Activated CD8-positive, alpha-beta T cell treated with anti-CD3 and anti-CD28 coated beads, Interleukin-2, amount 10 ng/mL, durations not matched to agents 7 days and 5 days (primary cell): Measurements from ENCODE around the gene SPINDOC. TPM values are rescaled to one million over a fixed set of nuclear protein-coding genes. Genes with fewer than 3 reads are reported as not detected.

Experiments
- ATAC-seq: fragments of 150-1000 bp; cut with Tn5 transposase; one replicate; pipeline ENCODE4 v1.10.0; 2021; ENCODE audit warnings: moderate library complexity
- CTCF ChIA-PET: fragments of 350-600 bp; sonication (Branson Sonifier 250); formaldehyde crosslinking; loops from one replicate; lab custom pipeline; 2021; ENCODE audit warnings: antibody characterized with exemption; lab: Charles Lee
- POLR2A ChIA-PET: fragments of 350-600 bp; sonication (Branson Sonifier 250); formaldehyde crosslinking; loops from one replicate; lab custom pipeline; 2021; ENCODE audit warnings: antibody characterized with exemption; lab: Charles Lee
- DNase-seq: peaks from one replicate; pipeline ENCODE4 v3.0.0-alpha.2; 2020
- H3K27ac Mint-ChIP-seq: one replicate; pipeline ENCODE4 v1.8.0; 2021; ENCODE audit warnings: mild to moderate bottlenecking, mixed read lengths
- H3K27me3 Mint-ChIP-seq: one replicate; pipeline ENCODE4 v1.8.0; 2021; ENCODE audit warnings: low read depth, mixed read lengths
- H3K36me3 Mint-ChIP-seq: one replicate; pipeline ENCODE4 v1.8.0; 2021; ENCODE audit warnings: low read depth, mixed read lengths
- H3K4me1 Mint-ChIP-seq: one replicate; pipeline ENCODE4 v1.8.0; 2021; ENCODE audit warnings: low read depth, mixed read lengths
- H3K4me3 Mint-ChIP-seq: one replicate; pipeline ENCODE4 v1.8.0; 2021; ENCODE audit warnings: mild to moderate bottlenecking, mixed read lengths
- H3K9me3 Mint-ChIP-seq: one replicate; pipeline ENCODE4 v1.8.0; 2022; ENCODE audit warnings: mixed read lengths; ENCODE audit not compliant: insufficient read depth
- total RNA-seq, 2 experiments: library from RNA; stranded (reverse); gene quantifications; one replicate each; pipeline ENCODE4 v1.2.3, GENCODE V29; 2021

The SPINDOC gene, protein sequence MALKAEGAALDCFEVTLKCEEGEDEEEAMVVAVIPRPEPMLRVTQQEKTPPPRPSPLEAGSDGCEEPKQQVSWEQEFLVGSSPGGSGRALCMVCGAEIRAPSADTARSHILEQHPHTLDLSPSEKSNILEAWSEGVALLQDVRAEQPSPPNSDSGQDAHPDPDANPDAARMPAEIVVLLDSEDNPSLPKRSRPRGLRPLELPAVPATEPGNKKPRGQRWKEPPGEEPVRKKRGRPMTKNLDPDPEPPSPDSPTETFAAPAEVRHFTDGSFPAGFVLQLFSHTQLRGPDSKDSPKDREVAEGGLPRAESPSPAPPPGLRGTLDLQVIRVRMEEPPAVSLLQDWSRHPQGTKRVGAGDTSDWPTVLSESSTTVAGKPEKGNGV
- 10 to 100 TPM; 49.1 to 50.4 TPM for total RNA-seq

DNA sequence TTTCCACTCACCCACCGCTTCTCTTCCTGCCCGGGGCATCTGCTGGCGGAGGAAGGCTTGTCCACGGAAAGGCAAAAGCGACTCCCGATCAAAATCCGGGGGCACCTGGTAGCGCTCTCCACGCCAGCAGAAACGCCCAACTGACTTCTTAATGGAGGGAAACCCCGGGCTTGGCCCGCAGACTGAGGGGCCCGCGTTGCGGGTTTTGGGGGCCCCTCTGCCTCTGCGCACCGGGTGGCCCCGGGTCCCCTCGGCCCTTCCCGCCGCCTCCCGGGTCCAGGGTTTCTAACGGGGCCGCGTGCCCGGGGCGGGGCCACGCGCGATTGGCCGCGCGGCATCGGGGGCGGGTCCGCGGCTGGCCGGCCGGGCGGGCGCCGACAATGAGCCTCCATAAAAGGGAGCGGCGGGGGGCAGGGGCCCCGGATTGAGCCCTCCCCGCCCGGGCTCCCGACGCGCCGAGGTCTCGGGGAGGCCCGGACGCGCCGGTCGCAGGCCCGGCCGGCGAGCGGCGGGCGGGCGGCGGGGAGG, at the start of gene SPINDOC:
Gene SPINDOC, plus strand, starts transcription at position 422 of the 528 bp plus-strand sequence. CDS start 231 bp downstream, outside the sequence.
- ChIA-PET CTCF (interaction anchor here (1.1 to 1.4 kb wide), 2 partner anchors 45 to 102 kb away, joined by 3 to 4 read pairs; partner anchors contain the start of gene ZFTA), POLR2A (no interaction called here)
- peak within 1 kb of the TSS; percentile 72 for H3K27ac Mint-ChIP-seq
- H3K36me3 Mint-ChIP-seq, result peaks cover 28% of the 10 kb centered on the region
- ATAC-seq (peak; percentile 91), DNase-seq (peak; percentile 81)
- peaks cover 40% of the 10 kb centered on the region for H3K4me1 Mint-ChIP-seq
- H3K27me3 Mint-ChIP-seq, result no peaks in the 10 kb centered on the region
- no peaks in the 10 kb centered on the region for H3K9me3 Mint-ChIP-seq
- H3K4me3 Mint-ChIP-seq, result peak within 1 kb of the TSS; percentile 85

DNA sequence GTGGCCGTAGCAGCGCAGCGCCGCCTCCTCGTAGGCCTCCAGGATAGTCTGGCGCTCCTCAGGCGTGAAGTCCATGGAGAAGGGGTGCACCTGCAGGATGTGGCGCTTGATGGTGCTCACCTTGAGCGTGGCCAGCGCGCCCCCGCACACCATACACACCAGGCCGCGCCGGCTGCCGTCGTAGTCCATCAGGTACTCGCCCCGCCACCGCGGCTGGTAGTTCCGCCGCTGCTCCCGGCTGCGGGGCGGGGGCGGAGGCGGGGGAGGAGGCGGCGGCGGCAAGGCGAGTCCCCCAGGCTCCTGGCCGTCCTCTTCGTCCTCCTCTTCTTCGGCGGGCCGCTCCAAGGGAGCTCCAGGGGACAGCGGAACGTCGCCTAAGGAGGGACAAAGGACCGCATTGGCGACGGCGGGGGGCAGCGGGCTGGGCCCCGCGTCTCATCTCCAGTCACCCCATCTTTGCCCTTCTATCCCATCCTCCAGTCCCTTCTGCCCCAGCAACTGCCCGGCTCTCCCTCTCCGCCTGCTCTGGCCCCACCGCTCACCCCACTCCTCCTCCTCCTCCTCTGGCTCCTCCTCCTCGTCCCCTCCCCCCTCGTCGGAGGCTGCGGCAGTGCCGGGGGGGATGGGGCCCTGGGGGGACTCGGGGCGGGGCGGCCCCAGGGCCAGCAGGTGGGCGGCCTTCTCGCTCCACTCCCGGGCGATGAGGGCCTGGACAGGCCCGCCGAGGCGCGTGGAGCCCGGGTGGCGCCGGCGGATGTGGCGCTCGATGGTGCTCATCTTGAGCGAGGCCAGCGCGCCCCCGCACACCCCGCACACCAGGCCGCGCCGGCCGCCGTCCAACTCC, 49.5 kb upstream of the SPINDOC start:
- H3K27ac Mint-ChIP-seq, result no peak overlapping the region
- H3K4me3 Mint-ChIP-seq, result no peak overlapping the region
- DNase-seq (no peak), ATAC-seq (no peak)
- ChIA-PET CTCF (no interaction called here), POLR2A (no interaction called here)
- H3K4me1 Mint-ChIP-seq, result peaks cover 14% of the 10 kb centered on the region
- no peaks in the 10 kb centered on the region for H3K27me3 Mint-ChIP-seq
- H3K9me3 Mint-ChIP-seq, result no peaks in the 10 kb centered on the region
- peaks cover 4% of the 10 kb centered on the region for H3K36me3 Mint-ChIP-seq

DNA sequence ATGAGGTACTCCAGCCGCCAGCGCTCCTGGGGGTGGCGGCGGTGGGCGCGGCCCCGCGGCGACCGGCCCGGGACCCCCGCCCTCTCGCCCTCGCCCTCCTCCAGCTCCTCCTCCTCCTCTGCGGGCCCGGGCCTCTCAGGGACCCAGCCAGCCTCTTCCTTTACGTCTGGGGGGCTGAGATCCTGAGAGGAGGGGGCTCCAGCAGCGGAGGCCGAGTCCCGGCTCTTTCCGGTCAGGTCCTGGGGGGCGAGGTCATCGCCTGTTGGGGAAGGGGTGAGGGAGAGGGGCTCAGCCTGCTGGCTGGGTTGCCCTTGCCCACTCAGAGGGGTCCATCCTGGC, 48.9 kb upstream of the SPINDOC start:
- ChIA-PET POLR2A (no interaction called here), CTCF (no interaction called here)
- no peaks in the 10 kb centered on the region for H3K9me3 Mint-ChIP-seq

DNA sequence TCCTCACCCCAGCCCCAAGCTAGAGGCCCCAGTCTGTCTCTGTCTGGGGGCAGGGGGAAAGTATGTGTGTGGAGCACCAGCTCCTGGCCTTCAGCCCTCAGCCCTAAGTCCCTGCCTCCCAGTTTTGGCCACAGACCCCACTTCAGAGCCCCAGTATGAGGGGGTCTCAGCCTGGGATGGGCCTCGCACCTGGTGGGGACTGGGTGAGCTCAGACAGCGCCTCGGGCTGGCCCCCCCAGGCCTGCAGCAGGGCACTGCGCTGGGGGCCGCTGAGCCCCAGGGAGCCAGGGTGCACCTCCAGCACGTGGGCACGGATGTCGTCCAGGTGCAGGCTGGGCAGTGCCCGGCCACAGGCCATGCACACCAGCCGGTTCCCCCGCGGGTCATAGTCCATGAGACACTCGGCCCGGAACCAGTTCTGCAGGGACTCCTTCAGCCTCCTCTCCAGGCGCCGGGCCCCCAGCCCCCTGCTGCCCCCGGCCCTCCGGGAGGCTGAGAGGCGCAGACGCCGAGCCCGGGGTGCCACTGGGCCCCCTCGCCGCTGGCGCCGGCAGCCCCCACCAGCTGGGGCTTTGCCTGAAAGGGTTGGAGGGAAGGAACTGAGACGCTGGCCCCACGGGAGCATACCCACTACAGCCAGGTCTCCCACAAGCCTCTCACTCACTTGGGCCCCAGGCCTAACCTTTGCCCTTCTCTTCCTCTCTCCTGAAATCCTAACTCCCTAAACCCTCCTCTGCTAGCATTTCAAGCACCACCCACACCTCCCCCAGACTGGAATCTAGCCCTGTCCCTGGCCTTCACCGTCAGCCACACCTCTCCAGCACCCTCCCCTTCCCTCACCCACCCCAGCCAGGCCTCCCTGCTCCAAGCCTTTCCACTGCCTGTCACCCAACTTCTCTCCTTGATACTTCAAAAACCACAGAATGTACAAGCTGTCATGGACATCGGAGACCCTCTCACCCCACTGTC, 48.3 kb upstream of the SPINDOC start:
- no peak for DNase-seq
- Mint-ChIP-seq H3K9me3 (no peaks in the 10 kb centered on the region), H3K4me1 (peaks cover 15% of the 10 kb centered on the region), H3K27me3 (peaks cover 3% of the 10 kb centered on the region), H3K27ac (no peak overlapping the region), H3K4me3 (no peak overlapping the region), H3K36me3 (no peaks in the 10 kb centered on the region)
- POLR2A ChIA-PET, result no interaction called here
- CTCF ChIA-PET, result interaction anchor here (1.7 kb wide), 1 partner anchor 9 kb away, joined by 4 read pairs; no protein-coding TSS in a partner anchor
- no peak for ATAC-seq

More for the DNA sequence above, 48.9 kb upstream of the SPINDOC start:
- H3K27me3 Mint-ChIP-seq, result no peaks in the 10 kb centered on the region
- peaks cover 14% of the 10 kb centered on the region for H3K4me1 Mint-ChIP-seq
- no peak for DNase-seq
- no peak for ATAC-seq
- peaks cover 3% of the 10 kb centered on the region for H3K36me3 Mint-ChIP-seq
- H3K27ac Mint-ChIP-seq, result no peak overlapping the region
- no peak overlapping the region for H3K4me3 Mint-ChIP-seq

DNA sequence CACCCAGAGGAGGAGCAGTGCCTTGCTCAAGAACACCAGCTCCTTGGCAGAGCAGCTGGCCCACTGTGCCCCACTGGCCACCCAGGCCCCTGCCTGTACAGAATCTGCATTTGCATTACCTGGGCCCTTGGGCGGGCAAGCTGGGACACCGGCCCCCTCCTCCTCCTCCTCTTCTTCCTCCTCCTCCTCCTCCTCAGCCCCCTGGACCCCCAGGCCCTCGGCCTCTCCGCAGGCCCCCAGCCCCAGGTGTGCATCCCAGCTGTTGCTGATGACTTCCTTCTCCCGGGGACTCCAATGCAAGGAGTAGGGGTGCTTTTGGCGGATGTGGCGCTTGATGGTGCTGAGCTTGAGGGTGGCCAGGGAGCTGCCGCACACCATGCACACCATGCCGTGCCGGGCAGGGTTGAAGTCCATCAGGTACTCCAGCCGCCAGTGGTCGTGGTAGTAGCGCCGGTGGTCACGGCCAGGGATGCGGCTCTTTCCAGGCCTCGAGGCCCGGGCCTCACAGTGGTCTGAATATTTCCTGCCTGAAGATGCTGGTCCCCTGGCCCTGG, 47.5 kb upstream of the SPINDOC start:
- ATAC-seq (no peak), DNase-seq (no peak)
- no peaks in the 10 kb centered on the region for H3K36me3 Mint-ChIP-seq
- H3K4me1 Mint-ChIP-seq, result peaks cover 15% of the 10 kb centered on the region
- POLR2A ChIA-PET, result interaction anchor here (0.9 kb wide), 1 partner anchor 94 kb away, joined by 3 read pairs; the partner anchor contains the start of gene ATL3
- no peaks in the 10 kb centered on the region for H3K9me3 Mint-ChIP-seq
- H3K27ac Mint-ChIP-seq, result no peak overlapping the region
- CTCF ChIA-PET, result interaction anchor here (0.8 to 1.7 kb wide), 2 partner anchors 10 to 127 kb away, joined by 3 to 4 read pairs; no protein-coding TSS in a partner anchor
- peaks cover 10% of the 10 kb centered on the region for H3K27me3 Mint-ChIP-seq
- H3K4me3 Mint-ChIP-seq, result no peak overlapping the region

DNA sequence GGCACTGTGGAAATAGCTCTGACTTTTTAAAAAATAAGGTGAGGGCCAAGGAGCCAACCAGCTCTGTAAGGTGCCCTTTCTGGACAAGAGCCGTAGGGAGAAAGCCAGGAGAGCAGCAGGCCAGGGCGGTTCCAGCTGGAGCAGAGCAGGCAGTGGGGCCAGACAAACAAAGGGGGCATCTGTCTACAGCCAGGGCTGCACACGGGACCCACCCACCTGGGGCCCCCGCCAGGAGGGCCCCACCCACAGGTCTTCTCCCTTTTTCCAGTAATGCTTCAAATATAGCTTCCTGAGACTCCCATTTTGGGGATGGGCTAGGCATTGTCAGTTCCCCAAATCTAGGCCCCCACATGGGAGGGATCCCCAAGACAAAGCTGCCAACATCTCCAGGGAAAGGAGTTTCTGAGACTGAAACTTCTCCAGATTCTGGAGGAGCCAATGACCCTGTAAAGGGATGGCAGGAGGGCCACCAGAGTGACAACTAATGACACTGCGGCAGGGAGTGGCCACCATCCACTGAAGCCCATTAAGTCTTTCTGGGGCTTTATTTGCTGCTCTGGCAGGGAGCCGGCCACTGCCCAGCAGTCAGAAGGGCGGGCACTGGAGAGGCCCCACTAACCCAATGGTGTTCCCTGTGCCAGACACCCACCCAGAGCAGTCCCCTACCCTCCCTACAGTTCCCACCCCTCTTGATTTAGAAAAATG, 46.6 kb upstream of the SPINDOC start:
- Mint-ChIP-seq H3K9me3 (no peaks in the 10 kb centered on the region), H3K27ac (no peak overlapping the region), H3K36me3 (no peaks in the 10 kb centered on the region), H3K4me1 (peaks cover 15% of the 10 kb centered on the region), H3K27me3 (peaks cover 16% of the 10 kb centered on the region), H3K4me3 (peak overlapping the region; percentile 92)
- ChIA-PET POLR2A (interaction anchor here (0.9 kb wide), 2 partner anchors 95 to 125 kb away, joined by 3 read pairs; partner anchors contain the start of gene ATL3), CTCF (interaction anchor here (1.0 to 3.5 kb wide), 6 partner anchors 10 to 179 kb away, joined by 3 to 30 read pairs (median 4); no protein-coding TSS in a partner anchor)
- DNase-seq, result no peak
- no peak for ATAC-seq

DNA sequence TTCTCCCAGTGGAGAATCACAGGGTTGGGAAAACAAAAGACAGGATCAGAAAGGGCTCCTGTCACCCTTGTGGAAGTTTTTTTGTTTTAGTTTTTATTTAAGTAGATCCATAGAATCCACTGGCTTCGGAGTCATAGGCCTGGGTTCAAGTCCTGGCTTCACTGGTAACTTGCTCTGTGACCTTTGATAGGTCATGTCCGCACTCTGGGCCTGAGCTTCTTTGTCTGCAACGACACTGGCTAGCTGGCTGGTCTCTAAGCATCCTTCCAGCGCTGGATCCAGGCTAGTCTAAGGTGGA, 46.0 kb upstream of the SPINDOC start:
- Mint-ChIP-seq H3K27ac (no peak overlapping the region), H3K4me3 (peak overlapping the region; percentile 92), H3K9me3 (no peaks in the 10 kb centered on the region), H3K27me3 (peaks cover 19% of the 10 kb centered on the region), H3K4me1 (peaks cover 15% of the 10 kb centered on the region), H3K36me3 (no peaks in the 10 kb centered on the region)
- DNase-seq (no peak), ATAC-seq (peak; percentile 48)
- ChIA-PET POLR2A (interaction anchor here (0.9 to 2.4 kb wide), 2 partner anchors 86 to 125 kb away, joined by 3 to 6 read pairs; partner anchors contain the start of gene RTN3), CTCF (interaction anchor here (0.9 to 3.5 kb wide), 16 partner anchors 10 to 588 kb away, joined by 3 to 30 read pairs (median 4); no protein-coding TSS in a partner anchor)

DNA sequence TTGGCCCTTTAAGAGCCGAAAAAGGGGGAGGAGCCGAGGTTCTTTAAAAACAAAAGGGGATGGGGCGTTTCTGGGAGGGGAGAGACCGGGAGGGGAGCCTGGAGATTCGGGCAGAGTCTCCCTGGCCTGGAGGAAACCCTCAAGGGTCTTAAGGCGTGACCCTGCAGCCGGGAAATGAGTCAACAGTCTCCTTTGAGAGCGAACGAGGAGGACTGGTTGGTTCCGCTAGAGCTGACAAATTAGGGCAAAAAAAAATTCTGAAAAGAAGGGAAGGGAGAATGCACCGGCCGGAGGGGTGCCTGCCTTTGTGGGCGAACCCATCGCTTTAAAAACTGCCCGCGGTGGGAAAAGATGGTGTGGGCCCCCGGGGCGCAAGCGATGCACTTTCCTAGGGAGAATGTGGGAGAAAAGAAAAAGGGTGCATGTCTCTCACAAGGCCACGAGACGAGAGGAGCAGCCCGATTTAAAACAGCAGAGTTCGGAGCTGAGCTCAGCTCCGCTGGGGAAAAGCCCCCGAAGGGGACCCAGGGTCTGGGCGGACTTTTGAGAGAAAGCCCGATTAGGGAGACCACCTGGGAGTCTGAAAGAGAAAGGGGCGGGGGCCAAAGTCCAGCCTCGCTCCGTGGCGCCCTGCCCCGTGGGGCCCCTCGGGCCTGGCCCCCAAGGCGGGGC, 45.6 kb upstream of the SPINDOC start:
- Mint-ChIP-seq H3K27ac (peak overlapping the region; percentile 81), H3K9me3 (no peaks in the 10 kb centered on the region), H3K4me3 (peak overlapping the region; percentile 92), H3K4me1 (peaks cover 15% of the 10 kb centered on the region), H3K27me3 (peaks cover 22% of the 10 kb centered on the region), H3K36me3 (no peaks in the 10 kb centered on the region)
- ChIA-PET POLR2A (interaction anchor here (0.9 to 2.4 kb wide), 2 partner anchors 86 to 124 kb away, joined by 3 to 6 read pairs; partner anchors contain the start of gene RTN3), CTCF (interaction anchor here (0.9 to 3.5 kb wide), 19 partner anchors 11 to 587 kb away, joined by 3 to 30 read pairs (median 4); no protein-coding TSS in a partner anchor)
- peak; percentile 11 for ATAC-seq
- peak; percentile 54 for DNase-seq

DNA sequence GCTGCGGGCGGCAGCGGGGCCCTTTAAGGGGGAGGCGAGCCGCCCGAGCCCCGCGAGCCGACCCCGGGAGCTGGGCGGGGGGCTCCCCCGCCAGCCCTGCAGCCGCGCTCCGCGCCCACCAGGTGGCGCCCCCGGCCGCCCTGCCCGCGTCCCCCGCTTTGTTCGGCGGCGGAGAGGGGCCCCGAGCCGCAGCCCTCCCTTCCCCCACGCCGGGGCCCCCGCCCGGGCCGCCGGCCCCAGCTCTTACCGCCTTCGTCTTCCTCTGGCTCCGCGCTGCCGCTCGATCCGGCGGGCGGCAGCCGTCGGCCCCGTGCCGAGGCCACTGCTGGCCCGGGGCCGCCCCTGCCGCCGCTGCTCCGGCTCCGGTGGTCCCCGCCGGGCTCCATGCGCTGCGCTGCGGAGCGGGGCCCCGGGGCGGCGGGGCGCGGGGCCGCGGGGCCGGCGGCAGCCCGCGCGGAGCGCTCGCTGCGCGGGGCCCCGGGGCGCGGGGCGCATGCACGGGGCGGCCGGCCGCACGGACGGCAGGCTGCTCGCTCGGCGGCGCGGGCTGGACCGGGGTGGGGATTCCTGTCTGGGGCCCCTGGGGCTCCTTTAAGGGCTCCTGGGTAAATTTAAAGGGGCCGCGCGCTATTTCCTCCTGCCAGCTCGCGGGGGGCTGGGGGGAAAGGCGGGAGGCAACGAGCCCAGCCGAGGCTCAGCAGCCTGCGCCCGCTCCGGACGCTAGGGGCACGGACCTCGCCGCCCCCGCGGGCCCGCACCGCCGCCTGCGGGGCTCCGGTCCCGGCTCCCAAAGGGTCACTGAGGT, 44.8 kb upstream of the SPINDOC start, which contains the start of gene ZFTA:
Gene ZFTA, minus strand, starts transcription at position 539 of the 805 bp plus-strand sequence. Its CDS starts 153 bp downstream, at position 386.
- Mint-ChIP-seq H3K9me3 (no peaks in the 10 kb centered on the region), H3K36me3 (no peaks in the 10 kb centered on the region), H3K27me3 (peaks cover 27% of the 10 kb centered on the region), H3K4me1 (peaks cover 15% of the 10 kb centered on the region), H3K27ac (peak within 1 kb of the TSS; percentile 81), H3K4me3 (peak within 1 kb of the TSS; percentile 92)
- ChIA-PET POLR2A (interaction anchor here (2.4 kb wide), 1 partner anchor 87 kb away, joined by 6 read pairs; the partner anchor contains the start of gene RTN3), CTCF (interaction anchor here (0.7 to 3.5 kb wide), 19 partner anchors 11 to 587 kb away, joined by 3 to 30 read pairs (median 4); no protein-coding TSS in a partner anchor)
- peak; percentile 66 for ATAC-seq
- DNase-seq, result peak; percentile 64
